HCT116 (cell line): Measurements from ENCODE around the gene DIPK2B.

Experiments used
- EZH2 ChIP-seq: fragments of 200-600 bp; sonication (generic); IDR thresholded peaks from 2 replicates; pipeline ENCODE4 v1.6.1; 2017; ENCODE audit warnings: antibody characterized with exemption, mixed run types
- EZH2phosphoT487 ChIP-seq: fragments of 200-600 bp; IDR thresholded peaks from 2 replicates; pipeline ENCODE4 v1.6.1; 2018; ENCODE audit warnings: antibody characterized with exemption, borderline replicate concordance
- POLR2A ChIP-seq: IDR thresholded peaks from 2 replicates; pipeline ENCODE4 v1.7.0; 2011; ENCODE audit warnings: borderline replicate concordance; ENCODE audit not compliant: insufficient read depth, insufficient read length; ENCODE audit errors: extremely low read depth
- POLR2AphosphoS5 ChIP-seq: IDR thresholded peaks from 2 replicates; pipeline ENCODE4 v1.6.1; 2011; ENCODE audit warnings: mild to moderate bottlenecking, low read depth, low read length, moderate library complexity
- RAD21 ChIP-seq: IDR thresholded peaks from 2 replicates; pipeline ENCODE4 v1.6.1; 2012; ENCODE audit warnings: low read depth, mild to moderate bottlenecking
- YY1 ChIP-seq: IDR thresholded peaks from 2 replicates; pipeline ENCODE4 v1.6.1; 2011; ENCODE audit warnings: low read length, low read depth, moderate library complexity, mild to moderate bottlenecking; ENCODE audit not compliant: insufficient replicate concordance; ENCODE audit errors: extremely low read depth
- ZNF274 ChIP-seq: fragments of 200-500 bp; sonication (Bioruptor generic); IDR thresholded peaks from 2 replicates; pipeline ENCODE4 v1.6.1; 2014; ENCODE audit warnings: mild to moderate bottlenecking, low read depth, low read length, inconsistent platforms
- TF ChIP-seq, protein P1 (sequence below), 3 experiments: fragments of 200-600 bp in 1 of 3; sonication (generic) in 1 of 3; IDR thresholded peaks in 2 of 3; conservative IDR thresholded peaks in 1 of 3; 2 replicates each; pipeline ENCODE4 v1.5.1; 2012 to 2017; ENCODE audit warnings: low read depth in 2 of 3, low read length in 2 of 3, antibody characterized with exemption in 1 of 3, borderline replicate concordance in 1 of 3, control low read depth in 1 of 3, mild to moderate bottlenecking in 1 of 3, mixed read lengths in 1 of 3, mixed run types in 1 of 3, moderate library complexity in 1 of 3; ENCODE audit not compliant: insufficient read depth in 1 of 3
- TF ChIP-seq, protein P2 (sequence below): IDR thresholded peaks from 2 replicates; pipeline ENCODE4 v1.6.1; 2012

DNA sequence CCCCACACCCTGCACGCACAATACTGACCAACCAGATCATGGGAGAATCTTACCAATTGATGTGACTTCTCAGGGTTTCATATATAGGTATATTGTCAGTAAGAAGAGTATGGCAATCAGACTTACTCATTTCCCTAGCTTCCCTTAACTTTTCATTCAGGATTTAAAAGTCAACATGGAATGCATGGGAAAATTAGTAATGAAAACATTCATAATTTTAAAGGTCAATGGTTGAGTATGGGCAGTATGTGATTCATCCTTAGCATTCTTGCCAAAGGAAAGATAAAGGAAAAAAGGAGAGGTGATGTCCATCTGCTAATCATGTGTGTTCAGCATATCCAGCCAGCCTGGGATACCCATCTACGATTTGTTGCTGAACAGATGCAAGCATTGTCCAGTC, 4.0 kb downstream of the DIPK2B start:
- TF ChIP-seq EZH2phosphoT487 (no peak), EZH2 (no peak), POLR2AphosphoS5 (no peak), POLR2A (no peak), ZNF274 (no peak), RAD21 (no peak), YY1 (no peak)
- TF ChIP-seq, protein P1, sequence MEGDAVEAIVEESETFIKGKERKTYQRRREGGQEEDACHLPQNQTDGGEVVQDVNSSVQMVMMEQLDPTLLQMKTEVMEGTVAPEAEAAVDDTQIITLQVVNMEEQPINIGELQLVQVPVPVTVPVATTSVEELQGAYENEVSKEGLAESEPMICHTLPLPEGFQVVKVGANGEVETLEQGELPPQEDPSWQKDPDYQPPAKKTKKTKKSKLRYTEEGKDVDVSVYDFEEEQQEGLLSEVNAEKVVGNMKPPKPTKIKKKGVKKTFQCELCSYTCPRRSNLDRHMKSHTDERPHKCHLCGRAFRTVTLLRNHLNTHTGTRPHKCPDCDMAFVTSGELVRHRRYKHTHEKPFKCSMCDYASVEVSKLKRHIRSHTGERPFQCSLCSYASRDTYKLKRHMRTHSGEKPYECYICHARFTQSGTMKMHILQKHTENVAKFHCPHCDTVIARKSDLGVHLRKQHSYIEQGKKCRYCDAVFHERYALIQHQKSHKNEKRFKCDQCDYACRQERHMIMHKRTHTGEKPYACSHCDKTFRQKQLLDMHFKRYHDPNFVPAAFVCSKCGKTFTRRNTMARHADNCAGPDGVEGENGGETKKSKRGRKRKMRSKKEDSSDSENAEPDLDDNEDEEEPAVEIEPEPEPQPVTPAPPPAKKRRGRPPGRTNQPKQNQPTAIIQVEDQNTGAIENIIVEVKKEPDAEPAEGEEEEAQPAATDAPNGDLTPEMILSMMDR (IDR thresholded peaks at IDR 0.05 in 2 of 3, conservative IDR thresholded peaks at IDR 0.05 in 1 of 3; ENCODE audit: borderline replicate concordance in 1 of 3, insufficient read depth in 1 of 3, low read depth in 2 of 3, low read length in 2 of 3): no peak
- TF ChIP-seq, protein P2, sequence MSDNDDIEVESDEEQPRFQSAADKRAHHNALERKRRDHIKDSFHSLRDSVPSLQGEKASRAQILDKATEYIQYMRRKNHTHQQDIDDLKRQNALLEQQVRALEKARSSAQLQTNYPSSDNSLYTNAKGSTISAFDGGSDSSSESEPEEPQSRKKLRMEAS: no peak
